GM12878 (cell line): ENCODE results near the gene UFC1. TPM values are rescaled to one million over a fixed set of nuclear protein-coding genes. Genes with fewer than 3 reads are reported as not detected.

Experiments used
- ATAC-seq: fragments of 200-7000 bp; cut with Tn5 transposase; 3 replicates; pipeline ENCODE4 v1.9.1; 2020; ENCODE audit warnings: mild to moderate bottlenecking, moderate library complexity
- BruUV-seq: library from RNA; stranded (reverse); fragments of 400-500 nt; replicated peaks from 2 replicates; lab custom pipeline; 2021; lab: Mats Ljungman, UMichigan
- CTCF ChIA-PET: fragments of 300-600 bp; sonication (Branson Sonifier 250); formaldehyde crosslinking; extraction: SDS; loops from one replicate; lab custom pipeline; 2021; ENCODE audit warnings: inconsistent platforms; lab: Yijun Ruan, JAX
- POLR2A ChIA-PET: fragments of 350-600 bp; formaldehyde crosslinking; extraction: SDS; loops from one replicate; lab custom pipeline; 2021; ENCODE audit warnings: inconsistent platforms; lab: Charles Lee
- RAD21 ChIA-PET: fragments of 300-600 bp; sonication (Branson Sonifier 250); formaldehyde crosslinking; loops from one replicate; lab custom pipeline; 2023; ENCODE audit warnings: antibody characterized with exemption; ENCODE audit not compliant: unreplicated experiment; lab: Charles Lee
- SMC1A ChIA-PET: fragments of 300-600 bp; sonication (Branson Sonifier 250); formaldehyde crosslinking; loops from one replicate; lab custom pipeline; 2023; ENCODE audit not compliant: unreplicated experiment, uncharacterized antibody; lab: Charles Lee
- DNase-seq: peaks from one replicate; pipeline ENCODE4 v3.0.0-alpha.2; 2011; ENCODE audit warnings: low read depth, low spot score
- FAIRE-seq: peaks from 3 replicates; lab custom pipeline; 2011; peaks lifted over from hg19 to GRCh38; lab: Jason Lieb, UNC
- H2AFZ ChIP-seq: 2 replicates; pipeline ENCODE4 v1.6.0; 2011; ENCODE audit warnings: low read depth, low read length, control low read depth; ENCODE audit not compliant: control insufficient read depth
- H3K27ac ChIP-seq: 2 replicates; pipeline ENCODE4 v1.5.1; 2011; ENCODE audit warnings: control low read depth; ENCODE audit not compliant: control insufficient read depth, insufficient read depth
- H3K27me3 ChIP-seq, 2 experiments: replicated peaks in 1 of 2; 2 replicates each; pipeline versions ENCODE4 v1.6.0 to v1.6.1; 2011; ENCODE audit warnings: low read length in 1 of 2; ENCODE audit not compliant: control insufficient read depth in 2 of 2, insufficient read depth in 2 of 2
- H3K36me3 ChIP-seq, 2 experiments: 2 replicates each; pipeline ENCODE4 v1.5.1; 2011; ENCODE audit warnings: low read length in 1 of 2; ENCODE audit not compliant: control insufficient read depth in 2 of 2, insufficient read depth in 2 of 2
- H3K4me1 ChIP-seq: 2 replicates; pipeline ENCODE4 v1.6.1; 2011; ENCODE audit warnings: mild to moderate bottlenecking, low read length, moderate library complexity, mixed read lengths; ENCODE audit not compliant: control insufficient read depth, insufficient read depth
- H3K4me2 ChIP-seq: 2 replicates; pipeline ENCODE4 v1.6.0; 2011; ENCODE audit warnings: control low read depth; ENCODE audit not compliant: control insufficient read depth, insufficient read depth
- H3K4me3 ChIP-seq: fragments of 200-600 bp; sonication (generic); 2 replicates; pipeline ENCODE4 v1.5.1; 2016
- H3K79me2 ChIP-seq: 2 replicates; pipeline ENCODE4 v1.6.0; 2011; ENCODE audit warnings: low read length; ENCODE audit not compliant: control insufficient read depth, insufficient read depth
- H3K9ac ChIP-seq: 2 replicates; pipeline ENCODE4 v1.8.0; 2011; ENCODE audit warnings: low read length, control low read depth, mixed read lengths; ENCODE audit not compliant: control insufficient read depth, insufficient read depth
- H3K9me3 ChIP-seq: replicated peaks from 3 replicates; pipeline ENCODE4 v1.5.1; 2011; ENCODE audit warnings: mild to moderate bottlenecking, low read length; ENCODE audit not compliant: control insufficient read depth, insufficient read depth
- H4K20me1 ChIP-seq: 2 replicates; pipeline ENCODE4 v1.6.0; 2011; ENCODE audit not compliant: control insufficient read depth, insufficient read depth
- BACH1 ChIP-seq: fragments of 450-650 bp; IDR thresholded peaks from 2 replicates; pipeline ENCODE4 v1.6.1; 2017; ENCODE audit warnings: mild to moderate bottlenecking, borderline replicate concordance
- DPF2 ChIP-seq: fragments of 450-650 bp; IDR thresholded peaks from 2 replicates; pipeline ENCODE4 v1.6.1; 2017; ENCODE audit warnings: mild to moderate bottlenecking
- HDAC6 ChIP-seq: fragments of 200-600 bp; sonication (generic); IDR thresholded peaks from one replicate; pipeline ENCODE4 v1.8.0; 2017; ENCODE audit warnings: antibody characterized with exemption; ENCODE audit not compliant: unreplicated experiment
- IKZF2 ChIP-seq, 2 experiments: fragments of 450-650 bp; IDR thresholded peaks; 2 replicates each; pipeline ENCODE4 v1.6.1; 2017; ENCODE audit warnings: mild to moderate bottlenecking in 2 of 2, moderate library complexity in 2 of 2
- KAT2A ChIP-seq: conservative IDR thresholded peaks from 2 replicates; pipeline ENCODE4 v1.6.1; 2011; ENCODE audit warnings: low read depth, low read length; ENCODE audit not compliant: control insufficient read depth
- NBN ChIP-seq: fragments of 450-650 bp; IDR thresholded peaks from 2 replicates; pipeline ENCODE4 v1.6.1; 2016
- NFYB ChIP-seq: IDR thresholded peaks from 2 replicates; pipeline ENCODE4 v1.6.1; 2011; ENCODE audit warnings: low read depth, mild to moderate bottlenecking, low read length, improper control_type of control experiment, moderate library complexity; ENCODE audit not compliant: insufficient read depth
- RBBP5 ChIP-seq: fragments of 200-600 bp; sonication (generic); conservative IDR thresholded peaks from 2 replicates; pipeline ENCODE4 v1.6.1; 2016
- RELB ChIP-seq: fragments of 450-650 bp; IDR thresholded peaks from 2 replicates; pipeline ENCODE4 v1.6.1; 2017; ENCODE audit warnings: low read depth, mild to moderate bottlenecking, moderate library complexity
- ZNF207 ChIP-seq: fragments of 450-650 bp; IDR thresholded peaks from 2 replicates; pipeline ENCODE4 v1.6.1; 2014; ENCODE audit warnings: antibody characterized with exemption, mild to moderate bottlenecking, borderline replicate concordance
- WGBS: methylation state at CpG from one replicate; pipeline ENCODE4 v1.1.6; 2016; ENCODE audit warnings: low lambda C conversion rate; ENCODE audit not compliant: insufficient replicate concordance, insufficient coverage; ENCODE audit errors: missing lambda C conversion rate; 5-methylcytosine and 5-hydroxymethylcytosine counted together
- in situ Hi-C: fragments of 300-500 bp; cut with MboI; formaldehyde crosslinking; loops from 9 replicates; pipeline ENCODE4 v1.14.3; 2018; ENCODE audit warnings: mixed read lengths
- intact Hi-C: fragments of 100-400 bp; cut with micrococcal nuclease; formaldehyde crosslinking; loops from one replicate; pipeline ENCODE4 v1.14.2; 2022; ENCODE audit not compliant: unreplicated experiment
- polyA plus RNA-seq, 11 experiments: library from polyadenylated mRNA; depleted of rRNA in 4 of 11; unstranded in 6 of 11; stranded (reverse) in 5 of 11; fragments of >200 nt; fragmentation: Nextera tagmentation in 4 of 11; fragmentation: Illumina TruSeq in 1 of 11; extraction: Ambion mirVana in 4 of 11; extraction: Trizol in 1 of 11; gene quantifications; 1 replicate in 1 of 11; 2 replicates in 10 of 11; pipeline versions ENCODE4 v1.2.1 to v1.2.3, GENCODE V29; 2011 to 2016; ENCODE audit warnings: inconsistent platforms in 2 of 11, missing spikeins in 2 of 11, low read depth in 1 of 11
- total RNA-seq, 4 experiments: library from RNA; depleted of rRNA in 3 of 4; stranded (reverse); fragments of >200 nt in 3 of 4; fragmentation: Illumina TruSeq in 1 of 4; extraction: Trizol in 1 of 4; gene quantifications; 2 replicates each; pipeline versions ENCODE4 v1.2.1 to v1.2.3, GENCODE V29; 2013 to 2021
- TF ChIP-seq, protein P1 (sequence below): fragments of 450-650 bp; IDR thresholded peaks from 2 replicates; pipeline ENCODE4 v1.6.1; 2017; ENCODE audit warnings: mild to moderate bottlenecking, moderate library complexity
- TF ChIP-seq, protein P2 (sequence below): IDR thresholded peaks from 2 replicates; pipeline ENCODE4 v1.6.1; 2012; ENCODE audit warnings: low read depth, low read length, improper control_type of control experiment
- TF ChIP-seq, protein P3 (sequence below): fragments of 450-650 bp; IDR thresholded peaks from 2 replicates; pipeline ENCODE4 v1.6.1; 2016; ENCODE audit warnings: mild to moderate bottlenecking

Gene UFC1
- total and polyA plus RNA-seq, 10 of the 15 experiments (the other 5 are each of a cell fraction or from before 2014, with no cell fraction given), result 95.9 to 239 (median 151) TPM

DNA sequence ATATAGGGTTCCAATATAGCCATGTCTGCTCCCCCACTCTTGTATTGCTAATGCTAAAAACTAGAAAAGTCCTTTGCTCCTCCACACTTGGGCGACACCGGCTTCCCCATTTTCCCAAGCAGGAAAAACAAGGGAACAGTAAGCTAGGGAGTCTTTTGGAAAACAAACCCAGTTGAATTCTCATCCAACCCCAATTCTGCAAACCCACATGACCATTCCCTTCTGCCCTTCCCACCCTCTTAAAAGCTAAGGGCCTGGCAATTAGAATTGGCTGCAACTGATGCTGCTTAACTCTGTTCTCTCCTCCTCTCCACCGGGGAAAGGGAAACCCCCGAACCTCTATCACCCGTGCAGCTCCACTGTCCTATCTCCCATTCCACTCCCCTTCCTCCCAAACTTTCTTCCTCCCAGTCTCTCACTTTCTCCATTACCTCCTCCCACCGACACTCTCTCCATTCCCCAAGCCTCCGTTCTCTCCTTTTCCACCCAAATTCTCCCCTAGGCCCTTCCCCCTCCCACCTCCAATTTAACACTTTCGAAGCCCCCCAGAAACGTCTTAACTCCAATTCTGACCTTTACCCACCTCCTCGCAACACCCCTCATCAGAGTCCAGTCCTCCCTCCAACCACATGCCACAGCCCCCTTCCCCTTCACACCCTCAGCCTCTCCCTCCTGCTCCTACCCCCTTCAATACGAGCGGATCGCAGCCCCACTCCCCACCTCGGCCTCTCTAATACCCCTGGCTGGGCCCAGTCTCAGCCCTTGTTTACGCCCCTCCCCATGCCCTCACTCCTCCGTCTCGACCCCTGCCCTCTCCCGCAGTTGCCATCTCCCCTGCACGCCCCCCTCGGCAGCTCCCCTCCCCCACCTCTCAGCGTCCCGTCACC lies 22.0 kb upstream of the UFC1 start:
- Histone ChIP-seq H3K36me3 (peaks cover 0 to 14% of the 10 kb centered on the region in 2 experiments; a peak in 2 of 4 replicates), H3K79me2 (peaks cover 47% of the 10 kb centered on the region), H2AFZ (peak overlapping the region; percentile 54), H3K27ac (peak overlapping the region; percentile 79), H4K20me1 (no peaks in the 10 kb centered on the region; the same call in 1 of the 2 replicates), H3K27me3 (no peaks in the 10 kb centered on the region), H3K4me3 (peak overlapping the region; percentile 93), H3K4me1 (peaks cover 3% of the 10 kb centered on the region), H3K4me2 (peak overlapping the region; percentile 73), H3K9ac (peak overlapping the region; percentile 94), H3K9me3 (no peaks in the 10 kb centered on the region)
- no TSS peak for BruUV-seq
- ATAC-seq, result peak; percentile 12; the same call in 2 of the 3 replicates
- WGBS, result 11% methylated on average over 18 of the region's 22 CpGs
- ChIA-PET SMC1A (interaction anchor here (0.9 to 1.9 kb wide), 8 partner anchors 10 to 118 kb away, joined by 3 to 5 read pairs (median 4); no protein-coding TSS in a partner anchor), RAD21 (interaction anchor here (0.9 to 2.7 kb wide), 10 partner anchors 13 to 134 kb away, joined by 3 to 11 read pairs (median 5); partner anchors contain the start of genes ARHGAP30, KLHDC9, NIT1 and PFDN2), CTCF (interaction anchor here (0.7 to 2.8 kb wide), 12 partner anchors 14 to 404 kb away, joined by 3 to 14 read pairs (median 4); partner anchors contain the start of genes NIT1, PFDN2 and PPOX), POLR2A (interaction anchor here (0.6 to 3.7 kb wide), 8 partner anchors 14 to 207 kb away, joined by 4 to 24 read pairs (median 7); partner anchors contain the start of genes ARHGAP30, NIT1, PFDN2 and PPOX)
- intact Hi-C loops (loop anchor here (2.0 kb wide), 1 partner anchor 61 kb away; no protein-coding TSS in a partner anchor), in situ Hi-C loops (no loop called here)
- no peak for FAIRE-seq
- DNase-seq, result no peak
- peak; percentile 89 for TF ChIP-seq NBN
- TF ChIP-seq RELB, result peak; percentile 42; the same call in 1 of the 2 replicates
- no peak for TF ChIP-seq DPF2
- no peak for TF ChIP-seq RBBP5
- TF ChIP-seq, protein P1, sequence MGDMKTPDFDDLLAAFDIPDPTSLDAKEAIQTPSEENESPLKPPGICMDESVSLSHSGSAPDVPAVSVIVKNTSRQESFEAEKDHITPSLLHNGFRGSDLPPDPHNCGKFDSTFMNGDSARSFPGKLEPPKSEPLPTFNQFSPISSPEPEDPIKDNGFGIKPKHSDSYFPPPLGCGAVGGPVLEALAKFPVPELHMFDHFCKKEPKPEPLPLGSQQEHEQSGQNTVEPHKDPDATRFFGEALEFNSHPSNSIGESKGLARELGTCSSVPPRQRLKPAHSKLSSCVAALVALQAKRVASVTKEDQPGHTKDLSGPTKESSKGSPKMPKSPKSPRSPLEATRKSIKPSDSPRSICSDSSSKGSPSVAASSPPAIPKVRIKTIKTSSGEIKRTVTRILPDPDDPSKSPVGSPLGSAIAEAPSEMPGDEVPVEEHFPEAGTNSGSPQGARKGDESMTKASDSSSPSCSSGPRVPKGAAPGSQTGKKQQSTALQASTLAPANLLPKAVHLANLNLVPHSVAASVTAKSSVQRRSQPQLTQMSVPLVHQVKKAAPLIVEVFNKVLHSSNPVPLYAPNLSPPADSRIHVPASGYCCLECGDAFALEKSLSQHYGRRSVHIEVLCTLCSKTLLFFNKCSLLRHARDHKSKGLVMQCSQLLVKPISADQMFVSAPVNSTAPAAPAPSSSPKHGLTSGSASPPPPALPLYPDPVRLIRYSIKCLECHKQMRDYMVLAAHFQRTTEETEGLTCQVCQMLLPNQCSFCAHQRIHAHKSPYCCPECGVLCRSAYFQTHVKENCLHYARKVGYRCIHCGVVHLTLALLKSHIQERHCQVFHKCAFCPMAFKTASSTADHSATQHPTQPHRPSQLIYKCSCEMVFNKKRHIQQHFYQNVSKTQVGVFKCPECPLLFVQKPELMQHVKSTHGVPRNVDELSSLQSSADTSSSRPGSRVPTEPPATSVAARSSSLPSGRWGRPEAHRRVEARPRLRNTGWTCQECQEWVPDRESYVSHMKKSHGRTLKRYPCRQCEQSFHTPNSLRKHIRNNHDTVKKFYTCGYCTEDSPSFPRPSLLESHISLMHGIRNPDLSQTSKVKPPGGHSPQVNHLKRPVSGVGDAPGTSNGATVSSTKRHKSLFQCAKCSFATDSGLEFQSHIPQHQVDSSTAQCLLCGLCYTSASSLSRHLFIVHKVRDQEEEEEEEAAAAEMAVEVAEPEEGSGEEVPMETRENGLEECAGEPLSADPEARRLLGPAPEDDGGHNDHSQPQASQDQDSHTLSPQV, result no peak
- no peak for TF ChIP-seq KAT2A
- TF ChIP-seq, protein P2, sequence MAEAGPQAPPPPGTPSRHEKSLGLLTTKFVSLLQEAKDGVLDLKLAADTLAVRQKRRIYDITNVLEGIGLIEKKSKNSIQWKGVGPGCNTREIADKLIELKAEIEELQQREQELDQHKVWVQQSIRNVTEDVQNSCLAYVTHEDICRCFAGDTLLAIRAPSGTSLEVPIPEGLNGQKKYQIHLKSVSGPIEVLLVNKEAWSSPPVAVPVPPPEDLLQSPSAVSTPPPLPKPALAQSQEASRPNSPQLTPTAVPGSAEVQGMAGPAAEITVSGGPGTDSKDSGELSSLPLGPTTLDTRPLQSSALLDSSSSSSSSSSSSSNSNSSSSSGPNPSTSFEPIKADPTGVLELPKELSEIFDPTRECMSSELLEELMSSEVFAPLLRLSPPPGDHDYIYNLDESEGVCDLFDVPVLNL, result no peak
- TF ChIP-seq BACH1, result no peak
- no peak for TF ChIP-seq ZNF207
- peak; percentile 53 to 61; a peak in 3 of 4 replicates for TF ChIP-seq IKZF2 (IDR thresholded peaks at IDR 0.05)
- TF ChIP-seq NFYB, result no peak
- no peak for TF ChIP-seq HDAC6
- TF ChIP-seq, protein P3, sequence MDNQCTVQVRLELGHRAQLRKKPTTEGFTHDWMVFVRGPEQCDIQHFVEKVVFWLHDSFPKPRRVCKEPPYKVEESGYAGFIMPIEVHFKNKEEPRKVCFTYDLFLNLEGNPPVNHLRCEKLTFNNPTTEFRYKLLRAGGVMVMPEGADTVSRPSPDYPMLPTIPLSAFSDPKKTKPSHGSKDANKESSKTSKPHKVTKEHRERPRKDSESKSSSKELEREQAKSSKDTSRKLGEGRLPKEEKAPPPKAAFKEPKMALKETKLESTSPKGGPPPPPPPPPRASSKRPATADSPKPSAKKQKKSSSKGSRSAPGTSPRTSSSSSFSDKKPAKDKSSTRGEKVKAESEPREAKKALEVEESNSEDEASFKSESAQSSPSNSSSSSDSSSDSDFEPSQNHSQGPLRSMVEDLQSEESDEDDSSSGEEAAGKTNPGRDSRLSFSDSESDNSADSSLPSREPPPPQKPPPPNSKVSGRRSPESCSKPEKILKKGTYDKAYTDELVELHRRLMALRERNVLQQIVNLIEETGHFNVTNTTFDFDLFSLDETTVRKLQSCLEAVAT, result peak; percentile 73
